Cerebellar nuclear complex (tissue), 1 donor: ENCODE data around the gene TMEM217.
"Not testable (repeated sequence)": the region's sequence is repeated elsewhere in the genome, so short reads cannot be mapped to it uniquely, and the experiment has no call there.

Source experiments
- DNase-seq, 2 experiments: peaks; one replicate each; lab custom pipeline; 2025; lab: John Stamatoyannopoulos, UW

Gene TMEM217

GRCh38 chr6:37257634-37258404 lies at the start of gene TMEM217, which contains the start of gene TBC1D22B:
TSS of gene TMEM217 (minus strand) at chr6:37258144. CDS start at chr6:37219030, 39,114 bp downstream.
TSS of gene TBC1D22B (plus strand) at chr6:37257772. CDS start at chr6:37257918, 146 bp downstream.
- DNase-seq = peak; percentile 61 to 93

- not testable (repeated sequence) for DNase-seq
Measured at GRCh38 chr6:37307484-37307883, 49.5 kb upstream of the TMEM217 start.

GRCh38 chr6:37306624-37307222 lies 48.8 kb upstream of the TMEM217 start:
- DNase-seq = no peak

GRCh38 chr6:37305841-37306425 lies 48.0 kb upstream of the TMEM217 start:
- no peak for DNase-seq

GRCh38 chr6:37304766-37305165 lies 46.8 kb upstream of the TMEM217 start:
- no peak for DNase-seq

GRCh38 chr6:37303891-37304503 lies 46.1 kb upstream of the TMEM217 start:
- peak in 1 of 2 experiments; percentile 7 for DNase-seq

GRCh38 chr6:37303091-37303660 lies 45.2 kb upstream of the TMEM217 start:
- DNase-seq = no peak

- no peak for DNase-seq
Measured at GRCh38 chr6:37302086-37302686, 44.2 kb upstream of the TMEM217 start.

- no peak for DNase-seq
Measured at GRCh38 chr6:37299990-37300389, 42.0 kb upstream of the TMEM217 start.

GRCh38 chr6:37298958-37299357 lies 41.0 kb upstream of the TMEM217 start:
- DNase-seq = no peak

- not testable (repeated sequence) for DNase-seq
Measured at GRCh38 chr6:37297637-37298036, 39.7 kb upstream of the TMEM217 start.

- DNase-seq = no peak
Measured at GRCh38 chr6:37293426-37293825, 35.5 kb upstream of the TMEM217 start.

- no peak for DNase-seq
Measured at GRCh38 chr6:37289931-37290330, 32.0 kb upstream of the TMEM217 start.

GRCh38 chr6:37288247-37288646 lies 30.3 kb upstream of the TMEM217 start:
- no peak for DNase-seq

- no peak for DNase-seq
Measured at GRCh38 chr6:37287519-37288157, 29.7 kb upstream of the TMEM217 start.

GRCh38 chr6:37285861-37286311 lies 27.9 kb upstream of the TMEM217 start:
- DNase-seq = no peak

GRCh38 chr6:37284781-37285180 lies 26.8 kb upstream of the TMEM217 start:
- DNase-seq = no peak

- DNase-seq = peak; percentile 38 to 69
Measured at GRCh38 chr6:37283671-37284151, 25.8 kb upstream of the TMEM217 start.

GRCh38 chr6:37283268-37283667 lies 25.3 kb upstream of the TMEM217 start:
- no peak for DNase-seq

- no peak for DNase-seq
Measured at GRCh38 chr6:37282371-37282770, 24.4 kb upstream of the TMEM217 start.
